GM23248 (cell line): ENCODE measurements around the gene TTLL8. TPM values are rescaled to one million over a fixed set of nuclear protein-coding genes. Genes with fewer than 3 reads are reported as not detected.

Experiments
- DNase-seq: peaks from one replicate; pipeline ENCODE4 v3.0.0-alpha.2; 2015
- H2AFZ ChIP-seq: fragments of 200-600 bp; sonication (generic); 2 replicates; pipeline ENCODE4 v1.6.1; 2016; ENCODE audit warnings: antibody characterized with exemption
- H3F3A ChIP-seq: fragments of 200-600 bp; sonication (generic); 2 replicates; pipeline ENCODE4 v1.6.1; 2016; ENCODE audit warnings: mild to moderate bottlenecking, antibody characterized with exemption, mixed run types; ENCODE audit not compliant: insufficient read depth
- H3K27ac ChIP-seq: fragments of 200-600 bp; sonication (generic); 2 replicates; pipeline ENCODE4 v1.5.1; 2016; ENCODE audit warnings: mild to moderate bottlenecking
- H3K27me3 ChIP-seq: fragments of 200-600 bp; sonication (generic); replicated peaks from 2 replicates; pipeline ENCODE4 v1.6.1; 2016; ENCODE audit warnings: mild to moderate bottlenecking; ENCODE audit not compliant: insufficient read depth
- H3K36me3 ChIP-seq: fragments of 200-600 bp; sonication (generic); 2 replicates; pipeline ENCODE4 v1.6.1; 2016; ENCODE audit warnings: low read depth, mild to moderate bottlenecking
- H3K4me1 ChIP-seq: fragments of 200-600 bp; sonication (generic); 2 replicates; pipeline ENCODE4 v1.6.1; 2016; ENCODE audit warnings: mild to moderate bottlenecking; ENCODE audit not compliant: insufficient read depth
- H3K4me2 ChIP-seq: fragments of 200-600 bp; sonication (generic); one replicate; pipeline ENCODE4 v1.6.1; 2016; ENCODE audit warnings: mild to moderate bottlenecking; ENCODE audit not compliant: unreplicated experiment
- H3K4me3 ChIP-seq: fragments of 200-600 bp; sonication (generic); 2 replicates; pipeline ENCODE4 v1.5.1; 2016; ENCODE audit warnings: mild to moderate bottlenecking
- H3K79me2 ChIP-seq: fragments of 200-600 bp; sonication (generic); 2 replicates; pipeline ENCODE4 v1.6.1; 2016; ENCODE audit warnings: mild to moderate bottlenecking; ENCODE audit not compliant: insufficient read depth
- H3K9ac ChIP-seq: fragments of 200-600 bp; sonication (generic); 2 replicates; pipeline ENCODE4 v1.6.1; 2016; ENCODE audit warnings: mild to moderate bottlenecking
- H3K9me2 ChIP-seq: fragments of 200-600 bp; sonication (generic); 2 replicates; pipeline ENCODE4 v1.6.1; 2016; ENCODE audit warnings: mixed run types, mild to moderate bottlenecking, moderate library complexity; ENCODE audit not compliant: insufficient read depth
- H3K9me3 ChIP-seq: fragments of 200-600 bp; sonication (generic); one replicate; pipeline ENCODE4 v1.6.1; 2017; ENCODE audit warnings: low read depth
- H4K20me1 ChIP-seq: fragments of 200-600 bp; sonication (generic); 2 replicates; pipeline ENCODE4 v1.6.0; 2016; ENCODE audit not compliant: insufficient read depth
- EZH2 ChIP-seq: fragments of 200-600 bp; sonication (generic); IDR thresholded peaks from 2 replicates; pipeline ENCODE4 v1.6.1; 2018; ENCODE audit warnings: antibody characterized with exemption, mild to moderate bottlenecking; ENCODE audit not compliant: insufficient read depth, poor library complexity, severe bottlenecking
- EZH2phosphoT487 ChIP-seq: fragments of 200-600 bp; sonication (generic); IDR thresholded peaks from 2 replicates; pipeline ENCODE4 v1.6.1; 2018; ENCODE audit warnings: antibody characterized with exemption, moderate library complexity, mild to moderate bottlenecking, low read depth; ENCODE audit not compliant: insufficient read depth
- WGBS, 2 experiments: methylation state at CpG; one replicate each; pipeline ENCODE4 v1.1.6; 2015 to 2017; ENCODE audit warnings: low lambda C conversion rate in 2 of 2, low coverage in 1 of 2; ENCODE audit errors: missing lambda C conversion rate in 2 of 2; 5-methylcytosine and 5-hydroxymethylcytosine counted together
- in situ Hi-C: fragments of 300-500 bp; cut with MboI; formaldehyde crosslinking; loops from 2 replicates; pipeline ENCODE4 v1.15.0; 2020
- polyA plus RNA-seq: library from polyadenylated mRNA; unstranded; fragments of >200 nt; fragmentation: Nextera tagmentation; extraction: Ambion mirVana; gene quantifications from 2 replicates; pipeline ENCODE4 v1.2.1, GENCODE V29; 2016
- total RNA-seq: library from RNA; depleted of rRNA; stranded (reverse); fragments of >200 nt; shearing (Covaris generic); gene quantifications from 2 replicates; pipeline ENCODE4 v1.2.3, GENCODE V29; 2014

The TTLL8 gene
- total and polyA plus RNA-seq, 2 experiments from 2014 or later = not detected

DNA sequence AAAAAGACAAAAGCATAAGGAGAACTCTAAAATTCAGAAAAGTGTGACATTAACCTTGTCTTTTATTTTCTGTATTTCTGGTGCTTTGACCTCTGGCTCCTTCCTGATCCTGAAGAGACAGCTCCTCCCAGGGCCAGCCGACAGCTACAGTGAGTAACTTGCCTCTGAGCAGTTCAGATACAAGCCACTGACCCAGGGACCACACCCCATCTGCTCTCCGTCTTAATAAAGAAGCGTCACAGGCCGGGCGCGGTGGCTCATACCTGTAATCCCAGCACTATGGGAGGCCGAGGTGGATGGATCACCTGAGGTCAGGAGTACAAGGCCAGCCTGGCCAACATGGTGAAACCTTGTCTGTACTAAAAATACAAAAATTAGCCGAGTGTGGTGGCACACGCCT lies 20.7 kb upstream of the TTLL8 start:
- H3K27ac ChIP-seq = no peak overlapping the region
- no peaks in the 10 kb centered on the region for H3K9me2 ChIP-seq
- TF ChIP-seq EZH2 (no peak), EZH2phosphoT487 (no peak)
- DNase-seq = no peak
- no peak overlapping the region for H3K4me2 ChIP-seq
- in situ Hi-C loops = no loop called here
- no peaks in the 10 kb centered on the region for H3F3A ChIP-seq
- H4K20me1 ChIP-seq = no peaks in the 10 kb centered on the region
- H3K4me1 ChIP-seq = no peaks in the 10 kb centered on the region
- H3K36me3 ChIP-seq = no peaks in the 10 kb centered on the region
- no peaks in the 10 kb centered on the region for H3K9me3 ChIP-seq
- H3K4me3 ChIP-seq = no peak overlapping the region
- peaks cover 18% of the 10 kb centered on the region for H3K27me3 ChIP-seq
- no peak overlapping the region for H2AFZ ChIP-seq
- 78 to 84% methylated on average over 9 of the region's 9 CpGs for WGBS, 2 experiments
- no peak overlapping the region for H3K9ac ChIP-seq
- H3K79me2 ChIP-seq = no peaks in the 10 kb centered on the region

DNA sequence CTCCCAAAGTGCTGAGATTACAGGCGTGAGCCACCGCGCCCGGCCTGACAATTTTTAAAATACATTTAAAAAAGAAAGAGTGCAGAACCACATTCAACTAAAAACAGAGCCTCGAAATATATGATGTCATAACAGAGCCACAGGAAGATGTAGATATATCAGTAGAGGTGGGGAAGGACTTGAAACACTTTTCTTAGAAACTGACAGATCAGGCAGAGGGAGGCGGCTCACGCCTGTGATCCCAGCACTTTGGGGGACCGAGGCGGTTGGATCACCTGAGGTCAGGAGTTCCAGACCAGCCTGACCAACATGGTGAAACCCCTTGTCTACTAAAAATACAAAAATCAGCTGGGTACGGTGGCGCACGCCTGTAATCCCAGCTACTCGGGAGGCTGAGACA lies 20.1 kb upstream of the TTLL8 start:
- H3K27me3 ChIP-seq = peaks cover 18% of the 10 kb centered on the region
- in situ Hi-C loops = no loop called here
- WGBS, 2 experiments = 84% methylated on average over 13 of the region's 13 CpGs
- H3K4me3 ChIP-seq = no peak overlapping the region
- H4K20me1 ChIP-seq = no peaks in the 10 kb centered on the region
- no peaks in the 10 kb centered on the region for H3K9me3 ChIP-seq
- H3F3A ChIP-seq = no peaks in the 10 kb centered on the region
- H3K27ac ChIP-seq = no peak overlapping the region
- TF ChIP-seq EZH2phosphoT487 (no peak), EZH2 (no peak)
- no peak overlapping the region for H3K9ac ChIP-seq
- DNase-seq = no peak
- no peaks in the 10 kb centered on the region for H3K36me3 ChIP-seq
- H3K4me1 ChIP-seq = no peaks in the 10 kb centered on the region
- H3K79me2 ChIP-seq = no peaks in the 10 kb centered on the region
- H2AFZ ChIP-seq = no peak overlapping the region
- H3K4me2 ChIP-seq = no peak overlapping the region
- H3K9me2 ChIP-seq = no peaks in the 10 kb centered on the region

DNA sequence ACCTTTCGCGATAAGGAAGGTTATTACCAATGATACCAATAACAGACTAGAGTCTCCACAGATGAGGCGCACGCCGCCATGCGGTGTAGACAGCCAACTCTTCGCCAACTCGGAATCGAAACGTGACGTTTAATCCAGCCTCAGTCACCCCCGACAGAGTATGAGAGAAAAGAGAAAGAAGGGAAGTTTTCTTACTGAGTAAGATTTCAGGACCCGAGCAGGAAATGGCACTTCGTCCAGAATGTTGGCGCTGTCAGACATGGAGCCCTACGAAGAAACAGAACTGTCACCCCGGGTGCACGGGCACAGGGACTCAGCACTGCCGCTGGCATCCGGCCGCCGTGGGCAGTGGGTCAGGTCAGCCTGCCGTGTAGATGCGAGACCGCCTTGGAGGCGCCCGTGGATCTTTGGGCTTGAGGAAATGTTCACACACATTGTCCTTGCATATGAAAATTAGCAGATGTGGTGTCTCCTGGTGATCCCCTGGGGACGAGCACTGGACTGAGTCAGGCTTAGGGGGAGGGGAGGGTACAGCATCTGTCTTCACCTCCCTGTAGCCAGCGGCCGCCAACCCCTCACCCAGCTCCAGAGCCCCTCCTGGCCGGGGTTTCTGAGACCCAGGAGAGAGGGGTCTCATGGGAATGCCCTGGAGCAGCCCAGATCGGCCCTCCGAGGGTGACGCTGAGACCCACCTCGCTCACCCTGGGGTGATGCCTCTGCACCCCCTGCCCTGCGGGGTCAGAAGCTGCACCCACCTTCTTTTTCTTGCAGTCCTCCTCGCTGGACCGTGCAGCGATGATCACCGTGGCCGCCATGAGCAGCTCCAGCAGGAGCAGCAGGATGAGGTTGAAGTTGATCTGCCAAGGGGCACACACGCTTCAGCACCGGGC lies 18.8 kb upstream of the TTLL8 start:
- H3K9me2 ChIP-seq = no peaks in the 10 kb centered on the region
- no peaks in the 10 kb centered on the region for H3K79me2 ChIP-seq
- H4K20me1 ChIP-seq = no peaks in the 10 kb centered on the region
- no peak overlapping the region for H3K27ac ChIP-seq
- WGBS, 2 experiments = 77 to 79% methylated on average over 39 to 40 of the region's 43 CpGs
- H3K36me3 ChIP-seq = no peaks in the 10 kb centered on the region
- no peaks in the 10 kb centered on the region for H3K4me1 ChIP-seq
- no peak overlapping the region for H3K4me3 ChIP-seq
- no peak for DNase-seq
- H3K9me3 ChIP-seq = no peaks in the 10 kb centered on the region
- H3K9ac ChIP-seq = no peak overlapping the region
- H2AFZ ChIP-seq = no peak overlapping the region
- H3K4me2 ChIP-seq = no peak overlapping the region
- no peaks in the 10 kb centered on the region for H3F3A ChIP-seq
- peaks cover 18% of the 10 kb centered on the region for H3K27me3 ChIP-seq
- no peak for TF ChIP-seq EZH2
- no peak for TF ChIP-seq EZH2phosphoT487
- in situ Hi-C loops = no loop called here

DNA sequence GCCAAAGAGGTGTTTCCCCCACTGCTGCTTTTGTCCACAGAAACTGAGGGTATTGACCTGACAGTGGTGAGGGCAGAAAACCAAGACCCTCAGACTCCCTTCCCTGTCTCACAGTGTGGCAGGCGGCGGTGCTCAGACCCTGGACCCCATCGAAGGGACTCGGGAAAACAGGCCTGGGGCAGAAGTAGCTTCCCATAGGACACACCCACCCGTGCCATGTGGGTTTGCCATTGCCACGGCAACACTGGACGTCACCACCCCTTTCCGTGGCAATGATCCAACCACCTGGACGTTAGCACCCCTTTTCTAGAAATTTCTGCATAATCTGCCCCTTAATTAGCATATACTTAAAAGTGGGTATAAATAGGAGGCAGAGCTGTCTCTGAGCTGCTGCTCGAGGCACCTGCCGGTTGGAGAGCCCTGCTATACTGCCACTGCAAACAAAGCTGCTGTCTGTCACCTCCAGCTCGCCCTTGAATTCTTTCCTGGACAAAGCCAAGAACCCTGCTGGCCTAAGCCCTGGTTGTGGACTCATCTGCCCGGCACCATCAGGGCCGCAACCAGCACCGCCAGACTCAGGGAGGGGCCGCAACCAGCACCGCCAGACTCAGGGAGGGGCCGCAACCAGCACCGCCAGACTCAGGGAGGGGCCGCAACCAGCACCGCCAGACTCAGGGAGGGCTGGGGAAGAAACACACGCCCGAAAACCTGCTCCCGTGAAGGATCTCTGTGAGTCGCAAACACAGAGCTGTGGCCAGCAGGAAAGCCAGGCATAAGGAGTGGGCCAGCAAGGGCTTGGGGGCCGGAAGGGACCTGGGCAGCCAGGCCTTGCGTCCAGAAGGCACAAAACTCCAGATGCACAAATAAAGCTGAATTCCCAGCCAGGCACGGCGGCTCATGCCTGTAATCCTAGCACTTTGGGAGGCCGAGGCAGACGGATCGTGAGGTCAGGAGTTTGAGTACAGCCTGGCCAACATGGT lies 16.7 kb upstream of the TTLL8 start:
- H3F3A ChIP-seq = no peaks in the 10 kb centered on the region
- no peak overlapping the region for H3K27ac ChIP-seq
- no peak overlapping the region for H3K4me3 ChIP-seq
- H3K36me3 ChIP-seq = no peaks in the 10 kb centered on the region
- H4K20me1 ChIP-seq = no peaks in the 10 kb centered on the region
- no peak overlapping the region for H3K9ac ChIP-seq
- H3K27me3 ChIP-seq = peaks cover 6% of the 10 kb centered on the region; the same call in 1 of the 2 replicates
- H3K79me2 ChIP-seq = no peaks in the 10 kb centered on the region
- H3K9me3 ChIP-seq = no peaks in the 10 kb centered on the region
- no peaks in the 10 kb centered on the region for H3K9me2 ChIP-seq
- in situ Hi-C loops = no loop called here
- 71 to 75% methylated on average over 31 to 32 of the region's 32 CpGs for WGBS, 2 experiments
- no peak overlapping the region for H3K4me2 ChIP-seq
- TF ChIP-seq EZH2phosphoT487 (no peak), EZH2 (no peak)
- H3K4me1 ChIP-seq = no peaks in the 10 kb centered on the region
- DNase-seq = peak; percentile 49
- no peak overlapping the region for H2AFZ ChIP-seq
